Measurements from ENCODE around the gene QKI.
"Not testable (repeated sequence)": the region's sequence is repeated elsewhere in the genome, so short reads cannot be mapped to it uniquely, and the experiment has no call there.

The QKI gene

DNA sequence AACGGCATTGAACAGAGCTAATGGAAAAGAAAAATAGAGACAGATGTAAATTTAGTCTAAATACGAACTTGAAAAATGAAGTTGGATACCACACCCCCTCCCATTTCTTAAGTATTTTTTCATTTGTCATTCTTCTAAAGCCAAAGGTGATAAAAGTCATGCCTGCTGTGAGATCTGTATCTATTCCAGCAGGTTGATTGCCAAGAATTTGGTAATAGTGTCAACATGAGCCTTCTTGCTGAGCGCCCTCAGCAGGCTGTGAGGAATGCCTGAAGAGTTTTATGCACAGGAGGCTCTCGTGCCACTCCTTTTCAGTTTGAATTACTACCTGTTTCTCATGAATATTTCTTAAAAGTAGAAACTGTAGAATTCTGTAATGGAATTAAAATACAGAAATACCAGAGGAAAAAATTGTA is 165.4 kb downstream of the QKI start:
- no peak for DNase-seq (ENCODE audit: low read depth)

DNA sequence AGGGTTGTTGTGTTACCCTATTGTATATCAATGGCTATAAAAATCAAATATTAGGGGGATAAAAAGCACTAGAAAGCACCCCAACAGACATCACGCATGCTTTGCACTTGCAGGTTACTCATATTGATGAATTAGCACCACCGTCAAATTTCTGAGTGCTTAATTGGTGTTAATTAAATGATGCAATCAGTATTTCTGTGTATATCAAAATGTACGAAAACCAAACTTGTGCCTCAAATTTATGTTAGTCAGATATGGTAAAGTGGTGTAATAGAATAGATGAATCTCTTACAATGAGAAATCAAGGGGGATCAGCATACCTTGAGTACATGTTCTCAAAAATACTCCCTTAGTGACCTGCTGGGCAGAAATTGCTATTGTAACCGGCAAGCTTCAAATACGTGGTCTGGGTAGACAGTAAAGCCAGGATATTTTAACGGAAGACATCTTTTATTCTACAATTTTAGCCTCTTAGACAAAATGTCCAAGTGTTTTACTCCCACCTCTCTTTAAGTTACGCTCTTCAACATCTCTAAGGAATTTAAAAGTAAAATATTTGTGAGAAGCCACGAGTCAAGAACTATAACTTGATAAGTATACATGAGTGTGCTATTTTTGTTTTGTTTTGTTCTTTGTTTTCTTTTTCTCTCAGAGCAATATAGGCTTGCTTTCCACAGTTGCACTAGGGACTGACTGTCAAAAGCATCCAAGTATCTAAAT is 166.0 kb downstream of the QKI start:
- no peak for DNase-seq (ENCODE audit: low read depth)

DNA sequence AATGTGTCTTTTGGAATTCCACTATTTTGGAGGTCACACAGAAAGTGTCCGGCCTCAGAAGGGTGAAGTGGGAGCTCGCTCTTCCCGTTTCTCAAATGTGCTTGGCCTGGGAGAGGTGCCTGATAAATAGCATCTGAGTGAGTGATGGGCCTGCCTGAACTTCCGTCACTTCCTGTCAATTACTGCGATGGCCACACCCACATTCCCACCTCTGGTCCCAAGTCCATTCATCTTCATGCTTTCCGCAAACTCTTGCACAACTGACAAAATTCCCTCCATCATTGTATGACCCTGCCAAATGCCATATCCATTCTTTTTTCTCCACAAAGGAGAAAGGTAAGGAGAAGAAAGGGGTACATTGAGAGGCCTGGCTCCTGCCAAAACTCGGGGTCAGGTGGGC is 169.0 kb downstream of the QKI start:
- no peak for DNase-seq (ENCODE audit: low read depth)

DNA sequence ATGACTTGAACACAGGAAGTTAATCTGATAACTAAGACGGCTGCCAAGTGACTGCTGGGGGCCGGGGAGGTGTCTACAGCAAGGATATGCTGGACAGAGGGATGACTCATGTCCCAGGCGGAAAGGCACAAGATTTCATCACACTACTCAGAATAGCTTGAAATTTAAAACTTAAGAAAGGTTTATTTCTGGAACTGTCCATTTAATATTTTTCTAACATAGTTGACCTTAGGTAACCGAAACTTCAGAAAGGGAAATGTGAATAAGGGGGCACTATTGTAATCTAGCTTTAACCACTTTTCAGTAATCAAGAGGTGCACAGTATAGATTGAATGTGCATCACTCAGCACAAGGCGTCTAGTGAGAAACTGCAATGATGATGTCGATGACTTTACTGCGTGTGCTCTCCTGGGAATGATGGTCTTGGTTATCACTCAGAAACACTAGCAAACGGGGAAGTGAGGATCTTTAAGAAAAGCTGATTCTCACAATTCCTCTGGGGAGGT is 171.5 kb downstream of the QKI start:
- DNase-seq (ENCODE audit: low read depth): no peak

DNA sequence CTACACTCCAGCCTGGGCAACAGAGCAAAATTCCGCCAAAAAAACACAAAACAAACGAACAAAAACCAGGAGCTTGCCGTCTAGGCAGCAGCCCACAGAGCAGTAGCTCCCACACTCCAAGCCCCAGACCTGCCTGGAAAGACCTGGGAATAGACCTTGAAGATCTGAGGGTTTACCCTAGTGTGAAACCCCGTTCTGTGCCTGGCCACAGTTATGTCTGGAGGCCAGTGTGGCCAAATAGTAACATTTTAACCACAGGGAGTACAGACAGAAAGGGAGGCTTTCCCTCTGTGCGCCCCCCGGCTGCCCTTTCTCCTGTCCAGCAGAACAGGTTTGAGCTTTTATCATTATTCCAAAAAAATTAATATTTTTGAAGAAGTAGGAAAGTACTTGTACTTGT is 172.4 kb downstream of the QKI start:
- DNase-seq (ENCODE audit: low read depth): no peak

DNA sequence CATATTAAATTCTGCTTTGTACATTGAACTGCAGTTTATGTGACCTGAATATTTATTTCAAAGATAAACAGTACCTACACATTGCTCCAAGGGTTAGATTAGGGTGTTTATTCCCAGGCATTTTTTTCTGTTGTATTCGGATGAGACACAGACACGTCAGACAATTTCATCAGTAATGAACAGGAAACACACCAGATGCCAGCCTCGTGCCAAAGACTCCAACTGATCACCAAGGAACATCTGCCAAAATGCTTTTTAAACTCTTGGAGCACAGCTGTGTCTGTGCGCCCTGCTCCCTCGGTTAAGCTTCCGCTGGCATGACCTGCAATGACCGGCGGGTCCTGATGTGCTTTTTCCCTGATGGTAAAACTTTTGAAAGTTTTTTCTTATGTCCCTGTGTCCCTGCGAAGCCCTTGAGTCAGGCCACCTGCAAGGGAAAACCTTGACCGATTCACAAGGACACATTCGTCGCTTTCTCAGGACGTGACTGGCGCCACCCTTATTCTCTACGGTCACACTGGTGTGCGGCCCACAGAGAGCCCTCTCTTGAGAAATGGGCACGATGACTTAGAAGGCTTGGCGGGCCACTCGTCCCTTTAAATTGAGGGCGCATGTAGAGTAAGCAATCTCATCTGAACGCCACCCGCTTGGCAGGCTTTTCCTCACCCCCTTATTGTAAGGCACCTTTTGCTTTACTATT is 173.9 kb downstream of the QKI start:
- DNase-seq (ENCODE audit: low read depth): no peak

DNA sequence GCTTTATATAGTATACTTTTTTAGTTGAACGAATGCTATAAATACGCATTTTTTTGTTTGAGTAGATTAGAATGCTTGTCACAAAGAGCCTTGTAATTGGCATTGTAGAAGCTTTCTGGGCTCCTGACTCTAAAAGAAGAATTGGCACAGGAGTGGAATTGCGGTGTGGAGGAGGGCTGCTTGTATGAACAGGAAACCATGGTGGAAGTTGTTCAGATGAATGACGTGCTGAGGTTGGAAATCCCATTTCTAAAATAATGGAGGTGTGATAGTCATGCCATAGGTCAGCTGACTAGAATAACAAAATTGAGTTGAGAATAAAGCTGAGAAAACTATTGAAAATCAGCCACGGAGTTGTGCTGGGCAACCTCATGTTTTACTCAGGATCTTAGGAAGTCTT is 174.9 kb downstream of the QKI start:
- DNase-seq (ENCODE audit: low read depth): no peak

DNA sequence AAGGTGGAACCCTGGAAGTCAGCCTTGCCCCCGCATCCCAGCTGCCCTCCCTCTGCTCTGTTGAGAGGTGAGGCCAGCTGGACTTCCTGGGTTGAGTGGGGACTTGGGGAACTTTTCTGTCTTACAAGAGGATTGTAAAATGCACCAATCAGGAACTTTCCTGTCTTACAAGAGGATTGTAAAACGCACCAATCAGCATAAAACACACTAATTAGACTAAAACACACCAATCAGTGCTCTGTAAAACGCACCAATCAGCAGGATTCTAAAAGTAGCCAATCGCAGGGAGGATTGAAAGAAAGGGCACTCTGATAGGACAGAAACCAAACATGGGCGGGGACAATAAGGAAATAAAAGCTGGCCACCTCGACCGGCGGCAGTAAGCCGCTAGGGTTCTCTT is 175.6 kb downstream of the QKI start:
- not testable (repeated sequence) for DNase-seq (ENCODE audit: low read depth)

DNA sequence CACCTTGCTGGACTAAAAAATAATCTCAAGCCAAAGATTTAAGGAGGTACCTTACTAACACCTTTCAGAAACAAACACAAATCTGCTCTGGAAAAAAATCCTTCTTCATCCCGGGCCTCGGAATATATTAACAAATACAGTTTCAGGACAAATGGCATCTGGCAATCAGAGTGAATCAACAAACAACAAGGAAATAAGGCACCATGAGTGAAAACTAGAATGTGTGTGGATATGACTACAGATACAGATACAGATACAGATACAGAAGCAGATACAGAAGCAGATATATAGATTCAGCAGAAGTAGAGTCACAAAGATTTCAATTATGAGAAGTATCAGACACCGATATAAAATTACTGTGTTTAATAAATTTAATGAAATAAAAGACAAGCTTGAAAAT is 178.4 kb downstream of the QKI start:
- no peak for DNase-seq (ENCODE audit: low read depth)

DNA sequence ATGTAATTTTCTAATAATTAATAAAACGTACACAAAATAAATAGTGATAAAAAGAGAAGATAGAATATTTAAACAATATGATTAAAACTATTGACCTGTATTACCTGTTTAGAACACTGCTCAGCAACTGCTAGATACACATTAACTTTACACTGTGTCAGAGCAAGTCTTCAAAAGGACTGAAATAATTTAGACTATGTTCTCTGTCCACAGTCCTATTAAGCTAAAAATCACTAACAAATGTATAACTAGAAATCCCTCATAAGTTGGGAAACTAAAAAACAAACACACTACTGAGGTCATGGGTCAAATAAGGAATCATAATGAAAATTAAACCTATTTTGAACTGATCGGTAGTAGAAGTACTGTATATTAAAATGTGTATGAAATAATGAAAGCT is 181.7 kb downstream of the QKI start:
- DNase-seq (ENCODE audit: low read depth): no peak

DNA sequence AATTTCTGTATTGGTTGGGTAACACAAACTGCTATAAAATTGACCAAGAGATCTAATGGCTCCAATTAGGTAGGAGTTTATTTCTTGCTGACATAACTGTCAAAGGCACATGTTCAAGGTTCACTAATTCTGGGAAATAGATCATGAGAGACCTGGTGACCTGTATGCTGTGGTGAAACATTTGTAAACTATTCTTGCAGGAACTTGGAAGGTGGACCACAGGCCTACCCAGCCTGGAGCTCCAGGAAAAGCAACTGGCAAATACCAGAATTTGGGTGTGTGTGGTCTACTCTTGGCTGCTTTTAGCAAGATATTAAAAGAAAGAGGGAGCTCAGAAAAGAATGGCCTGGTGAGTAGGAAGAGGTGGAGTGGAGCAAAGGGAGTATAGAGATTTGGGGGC is 184.6 kb downstream of the QKI start:
- DNase-seq (ENCODE audit: low read depth): no peak

DNA sequence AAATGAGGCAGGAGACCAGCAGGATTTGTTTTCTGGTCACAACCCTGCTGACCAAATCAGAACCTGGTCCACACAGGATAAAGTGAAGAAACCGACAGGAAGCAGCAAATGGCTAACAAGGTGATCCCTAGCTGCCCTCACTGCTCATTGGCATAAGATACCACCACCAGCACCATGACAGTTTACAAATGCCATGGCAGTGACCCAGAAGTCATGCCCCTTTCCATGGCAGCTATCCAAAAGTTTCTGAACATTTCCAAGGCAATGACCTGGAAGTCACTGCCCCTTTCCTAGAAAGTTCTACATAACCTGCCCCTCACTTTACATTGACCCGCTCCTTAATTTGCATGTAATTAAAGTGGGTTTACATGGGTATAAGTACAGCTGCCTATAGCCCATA is 185.2 kb downstream of the QKI start:
- DNase-seq (ENCODE audit: low read depth): no peak

DNA sequence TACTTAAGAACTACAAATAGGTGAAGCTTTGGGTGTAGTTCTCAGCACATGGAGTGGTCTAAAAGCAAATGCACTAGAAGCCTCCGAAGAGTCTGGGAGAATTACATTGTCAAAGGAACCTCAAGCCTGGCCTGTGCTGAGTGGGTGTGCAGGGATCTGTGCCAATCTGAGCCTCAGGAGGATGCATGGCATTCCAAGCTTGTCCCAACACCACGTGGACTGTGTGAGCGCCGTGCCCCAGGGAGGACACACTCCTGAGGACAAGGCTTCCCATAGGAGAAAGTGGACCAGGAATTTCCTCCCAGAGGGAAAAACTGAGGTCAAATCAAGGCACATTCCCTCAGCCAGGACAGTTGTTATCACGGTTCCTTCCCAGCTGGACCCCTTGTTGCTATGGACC is 185.8 kb downstream of the QKI start:
- no peak for DNase-seq (ENCODE audit: low read depth)

DNA sequence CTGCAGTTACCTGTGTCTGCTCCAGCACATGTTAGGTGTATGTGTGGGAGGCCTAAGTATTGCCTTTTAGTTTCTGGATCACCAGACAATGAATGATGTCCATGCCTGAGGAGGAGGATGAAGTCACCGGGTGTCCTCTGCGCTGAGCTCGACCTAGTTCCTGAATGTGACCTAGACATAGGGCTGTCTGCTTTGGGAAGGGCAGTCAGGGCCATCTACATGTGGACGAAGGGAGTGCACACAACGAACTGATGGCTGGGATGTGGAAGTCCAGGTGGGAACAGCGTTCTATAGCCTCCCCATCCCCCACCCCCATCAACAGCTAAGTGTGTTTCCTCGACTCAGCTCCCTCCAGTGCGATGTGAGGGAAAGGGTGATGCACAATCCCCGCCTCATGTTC is 186.3 kb downstream of the QKI start:
- DNase-seq (ENCODE audit: low read depth): no peak

DNA sequence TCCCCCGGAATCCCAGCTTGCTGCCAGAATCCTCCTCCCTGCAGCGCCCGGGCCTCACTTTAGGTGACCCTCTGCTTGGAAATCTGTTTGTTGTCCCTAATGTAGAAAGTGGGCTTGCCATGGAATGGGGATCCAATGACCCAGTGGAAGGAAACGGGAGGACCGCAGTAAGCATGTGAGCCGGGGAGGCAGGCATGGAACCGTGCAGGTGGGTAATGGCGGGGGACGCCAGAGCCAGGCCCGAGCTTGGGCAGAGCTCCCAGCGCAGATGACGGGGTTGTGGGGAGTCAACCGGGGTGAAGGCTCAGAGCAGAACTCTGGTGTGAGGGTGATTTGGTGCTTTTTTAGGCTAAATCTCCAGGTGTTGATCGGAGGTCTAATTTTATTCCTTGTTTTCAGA is 188.3 kb downstream of the QKI start:
- no peak for DNase-seq (ENCODE audit: low read depth)

DNA sequence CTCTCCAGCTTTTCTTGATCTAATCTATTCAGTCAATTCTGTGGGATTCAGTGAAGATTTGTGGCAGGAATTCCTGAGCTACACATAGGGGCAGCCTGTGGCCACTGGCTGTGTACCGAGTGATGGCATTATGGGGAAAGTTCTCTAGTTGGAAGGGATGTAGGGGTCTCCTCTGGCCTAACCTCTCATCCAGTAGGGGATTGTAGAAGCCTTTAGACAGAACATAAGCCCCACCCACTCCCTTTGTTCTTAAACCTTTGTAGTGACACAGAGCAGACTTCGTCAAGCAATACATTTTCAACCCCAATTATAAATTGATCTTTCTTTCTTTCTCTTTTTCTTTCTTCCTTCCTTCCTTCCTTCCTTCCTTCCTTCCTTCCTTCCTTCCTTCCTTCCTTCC is 188.9 kb downstream of the QKI start:
- DNase-seq (ENCODE audit: low read depth): no peak

DNA sequence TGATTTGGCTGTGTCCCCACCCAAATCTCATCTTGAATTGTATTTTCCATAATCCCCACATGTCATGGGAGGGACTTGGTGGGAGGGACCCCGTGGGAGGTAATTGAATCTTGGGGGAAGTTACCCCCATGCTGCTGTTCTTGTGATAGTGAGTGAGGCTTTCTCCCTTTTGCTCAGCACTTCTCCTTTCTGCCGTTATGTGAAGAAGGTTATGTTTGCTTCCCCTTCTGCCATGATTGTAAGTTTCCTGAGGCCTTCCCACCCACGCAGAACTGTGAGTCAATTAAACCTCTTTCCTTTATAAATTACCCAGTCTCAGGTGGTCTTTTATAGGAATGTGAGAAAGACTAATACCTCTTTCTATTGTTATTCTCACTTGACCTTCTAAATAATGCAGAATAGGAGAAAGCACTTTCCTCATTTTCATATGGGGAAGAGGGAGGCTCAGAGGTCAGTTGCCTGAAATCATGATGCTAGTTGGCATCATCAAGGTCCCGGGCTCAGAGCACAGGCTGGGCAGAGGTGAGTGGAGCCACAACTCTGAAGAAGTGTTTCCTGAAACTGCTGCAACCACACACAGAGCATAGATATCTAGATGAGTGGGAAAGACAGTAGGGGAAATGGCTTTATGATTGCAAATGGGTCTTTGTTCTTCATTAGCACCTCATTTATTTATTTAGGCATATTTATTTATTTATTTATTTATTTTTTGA is 191.0 kb downstream of the QKI start:
- no peak for DNase-seq (ENCODE audit: low read depth)

DNA sequence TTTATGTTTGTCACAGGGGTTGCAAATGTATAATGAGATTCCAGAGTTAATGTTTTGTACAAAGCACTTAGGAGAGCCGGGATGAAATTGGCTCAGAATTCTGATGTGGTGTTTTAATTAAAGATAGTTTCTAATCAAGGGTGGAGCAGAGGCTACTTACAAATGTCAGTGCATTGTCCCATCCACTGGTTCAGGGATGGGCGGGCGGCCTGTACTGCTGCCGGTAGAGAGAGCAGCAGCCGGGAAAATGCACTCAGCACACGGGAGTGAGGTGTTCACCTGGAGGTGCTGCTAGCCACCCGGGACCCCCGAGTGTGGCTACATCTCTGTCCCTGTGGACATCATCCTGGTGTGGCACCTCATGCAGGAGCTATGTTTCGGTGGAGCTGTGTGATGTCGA is 193.3 kb downstream of the QKI start:
- no peak for DNase-seq (ENCODE audit: low read depth)

DNA sequence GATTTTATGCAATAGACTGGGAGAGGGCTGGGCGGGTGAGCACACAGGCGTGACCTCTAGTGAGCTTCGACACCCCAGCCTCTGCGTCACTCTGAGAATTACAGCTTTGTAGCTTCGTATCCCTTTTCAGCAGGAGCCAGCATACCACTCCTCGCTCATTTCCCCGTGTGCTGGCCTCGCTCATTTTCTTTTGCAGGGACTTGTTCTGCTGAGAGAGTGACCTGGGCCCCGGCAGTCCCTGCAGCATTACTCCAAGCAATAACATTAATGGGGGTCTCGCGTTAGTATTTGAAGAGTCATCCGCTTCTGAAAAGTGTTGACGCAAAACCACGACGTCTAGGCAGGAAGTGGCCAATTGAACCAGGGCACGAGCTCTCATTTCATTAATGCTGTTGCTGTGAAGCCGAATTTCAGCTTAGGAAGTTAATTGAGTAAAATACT is 193.7 kb downstream of the QKI start:
- no peak for DNase-seq (ENCODE audit: low read depth)

DNA sequence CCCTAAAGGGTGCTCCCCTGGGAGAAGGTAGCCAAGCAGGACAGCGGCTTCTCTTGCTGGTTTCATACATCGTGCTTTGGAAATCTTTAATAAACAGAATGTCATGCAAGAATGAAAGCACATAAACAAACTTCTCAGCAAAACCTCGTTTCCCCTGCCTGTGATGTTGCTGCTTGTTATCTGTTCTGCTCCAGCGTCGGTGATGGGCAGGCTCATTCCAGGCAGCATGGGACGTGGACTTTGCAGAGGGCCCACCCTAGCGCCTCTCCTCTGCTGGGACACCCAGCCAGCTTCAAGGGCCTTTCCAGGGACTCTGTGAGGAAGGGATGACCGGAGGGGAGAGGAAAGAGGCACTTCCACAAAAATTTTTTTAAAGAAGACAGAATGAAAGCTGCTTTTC is 197.7 kb downstream of the QKI start:
- DNase-seq (ENCODE audit: low read depth): no peak

DNA sequence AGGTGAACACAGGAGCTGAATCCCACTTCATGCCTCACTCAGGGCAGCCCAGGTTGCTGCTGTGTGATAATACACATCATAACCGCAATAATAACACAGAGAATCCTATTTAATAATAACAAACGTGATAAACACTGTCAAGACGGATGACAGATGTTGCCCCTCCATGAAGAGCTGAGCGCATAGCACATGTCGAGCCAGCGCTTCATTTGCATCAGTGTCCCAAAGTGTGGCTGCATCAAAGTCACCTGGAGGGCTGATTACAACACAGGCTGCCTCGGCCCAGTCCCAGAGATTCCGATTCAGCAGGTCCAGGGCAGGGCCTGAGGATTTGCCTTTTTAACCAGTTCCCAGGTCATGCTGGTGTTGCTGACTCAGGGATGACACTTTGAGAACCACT is 198.5 kb downstream of the QKI start:
- no peak for DNase-seq (ENCODE audit: low read depth)

DNA sequence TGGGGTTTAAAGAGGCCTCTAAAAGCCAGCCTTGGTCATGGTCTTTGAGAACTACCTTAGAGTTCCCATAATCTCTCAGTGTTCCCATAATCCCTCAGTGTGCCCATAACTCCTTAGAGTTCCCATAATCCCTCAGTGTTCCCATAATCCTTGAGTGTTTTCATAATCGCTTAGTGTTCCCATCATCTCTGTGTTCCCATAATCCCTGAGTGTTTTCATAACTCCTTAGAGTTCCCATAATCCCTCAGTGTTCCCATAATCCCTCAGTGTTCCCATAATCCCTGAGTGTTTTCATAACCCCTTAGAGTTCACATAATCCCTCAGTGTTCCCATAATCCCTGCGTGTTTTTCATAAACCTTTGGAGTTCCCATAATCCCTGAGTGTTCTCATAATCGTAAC is 199.2 kb downstream of the QKI start:
- DNase-seq (ENCODE audit: low read depth): no peak

DNA sequence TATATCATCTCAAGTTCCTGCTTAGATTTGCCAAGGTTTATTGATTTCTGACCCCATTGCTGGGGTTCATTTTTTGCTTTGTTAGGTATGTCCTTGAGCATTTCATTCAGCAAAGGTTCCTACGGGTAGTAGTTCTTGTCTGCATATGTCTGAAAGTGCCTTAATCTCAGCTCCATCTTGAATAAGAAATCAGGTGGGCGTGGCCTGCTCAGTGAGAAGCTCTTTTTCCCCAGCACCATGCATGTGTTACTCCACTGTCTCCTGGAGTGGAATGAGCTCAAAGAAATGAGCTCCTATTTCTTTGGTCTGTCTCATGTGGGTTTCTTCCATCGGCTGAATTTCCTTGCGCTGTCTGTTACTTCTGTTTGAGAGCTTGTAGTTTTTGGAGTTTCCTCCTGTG is 201.9 kb downstream of the QKI start:
- DNase-seq (ENCODE audit: low read depth): no peak

Measured in T follicular helper cell (primary cell).